Stimulated activated CD8-positive, alpha-beta memory T cell treated with anti-CD3 and anti-CD28 coated beads, Interleukin-7, amount 100 ng/mL, for 4 hours (primary cell): ENCODE results near the gene NFKBIB.
"Not testable (repeated sequence)": the region's sequence is repeated elsewhere in the genome, so short reads cannot be mapped to it uniquely, and the experiment has no call there.

Source experiments
- DNase-seq, 2 donors: peaks; one replicate each; pipeline ENCODE4 v3.0.0-alpha.2; 2020; ENCODE audit warnings: low read depth in 2 of 2

NFKBIB gene

GRCh38 chr19:38875656-38876395 lies 23.9 kb upstream of the NFKBIB start:
- DNase-seq, result no peak

GRCh38 chr19:38877781-38878574 lies 21.8 kb upstream of the NFKBIB start, which contains the start of gene RINL:
Gene RINL (minus strand): TSS chr19:38878275. CDS start chr19:38876742, 1,533 bp downstream.
- peak in 1 of 2 donors; percentile 56 for DNase-seq

GRCh38 chr19:38878575-38879399 lies 21.0 kb upstream of the NFKBIB start:
- no peak for DNase-seq

GRCh38 chr19:38879400-38879751 lies 20.4 kb upstream of the NFKBIB start:
- no peak for DNase-seq

- DNase-seq, result no peak
These were observed 19.5 kb upstream of the NFKBIB start for GRCh38 chr19:38880076-38880881.

GRCh38 chr19:38880882-38881609 lies 18.7 kb upstream of the NFKBIB start:
- DNase-seq, result no peak

GRCh38 chr19:38883286-38883685 lies 16.5 kb upstream of the NFKBIB start:
- no peak for DNase-seq

- DNase-seq, result not testable (repeated sequence)
These were observed 15.1 kb upstream of the NFKBIB start for GRCh38 chr19:38884691-38885090.

- no peak for DNase-seq
These were observed 10.9 kb upstream of the NFKBIB start for GRCh38 chr19:38888876-38889275.

- no peak for DNase-seq
These were observed 10.0 kb upstream of the NFKBIB start for GRCh38 chr19:38889803-38890202.

- DNase-seq, result no peak
These were observed 9.1 kb upstream of the NFKBIB start for GRCh38 chr19:38890686-38891085.

GRCh38 chr19:38891771-38892170 lies 8.0 kb upstream of the NFKBIB start:
- no peak for DNase-seq

GRCh38 chr19:38892841-38893240 lies 6.9 kb upstream of the NFKBIB start:
- DNase-seq, result no peak

- DNase-seq, result no peak
These were observed 6.4 kb upstream of the NFKBIB start for GRCh38 chr19:38893341-38893771.

- DNase-seq, result no peak
These were observed 4.8 kb upstream of the NFKBIB start for GRCh38 chr19:38894968-38895367.

GRCh38 chr19:38898788-38899446 lies 852 bp upstream of the NFKBIB start:
- DNase-seq, result no peak

- no peak for DNase-seq
These were observed 447 bp downstream of the NFKBIB start for GRCh38 chr19:38900202-38900629.

GRCh38 chr19:38900743-38901190 lies 998 bp downstream of the NFKBIB start:
- DNase-seq, result no peak

- no peak for DNase-seq
These were observed 1.9 kb downstream of the NFKBIB start for GRCh38 chr19:38901683-38902082.
